ENCODE results near the gene MRPL47.

- no peak for TF ChIP-seq POLR2AphosphoS5 (IDR thresholded peaks at IDR 0.05; ENCODE audit: low read depth, low read length)
- TF ChIP-seq POLR2A (IDR thresholded peaks at IDR 0.05; ENCODE audit: low read depth, low read length), result no peak
These were observed 15.3 kb downstream of the MRPL47 start for GRCh38 chr3:179589143-179589542.
